Measurements from ENCODE around the gene RANBP3.

- no peak for TF ChIP-seq POLR2A (IDR thresholded peaks at IDR 0.05)
- TF ChIP-seq, protein P1, sequence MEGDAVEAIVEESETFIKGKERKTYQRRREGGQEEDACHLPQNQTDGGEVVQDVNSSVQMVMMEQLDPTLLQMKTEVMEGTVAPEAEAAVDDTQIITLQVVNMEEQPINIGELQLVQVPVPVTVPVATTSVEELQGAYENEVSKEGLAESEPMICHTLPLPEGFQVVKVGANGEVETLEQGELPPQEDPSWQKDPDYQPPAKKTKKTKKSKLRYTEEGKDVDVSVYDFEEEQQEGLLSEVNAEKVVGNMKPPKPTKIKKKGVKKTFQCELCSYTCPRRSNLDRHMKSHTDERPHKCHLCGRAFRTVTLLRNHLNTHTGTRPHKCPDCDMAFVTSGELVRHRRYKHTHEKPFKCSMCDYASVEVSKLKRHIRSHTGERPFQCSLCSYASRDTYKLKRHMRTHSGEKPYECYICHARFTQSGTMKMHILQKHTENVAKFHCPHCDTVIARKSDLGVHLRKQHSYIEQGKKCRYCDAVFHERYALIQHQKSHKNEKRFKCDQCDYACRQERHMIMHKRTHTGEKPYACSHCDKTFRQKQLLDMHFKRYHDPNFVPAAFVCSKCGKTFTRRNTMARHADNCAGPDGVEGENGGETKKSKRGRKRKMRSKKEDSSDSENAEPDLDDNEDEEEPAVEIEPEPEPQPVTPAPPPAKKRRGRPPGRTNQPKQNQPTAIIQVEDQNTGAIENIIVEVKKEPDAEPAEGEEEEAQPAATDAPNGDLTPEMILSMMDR (IDR thresholded peaks at IDR 0.05), result no peak
Observed at GRCh38 chr19:5903056-5903623, 74.8 kb downstream of the RANBP3 start.

Data from adrenal gland (tissue), 5 donors.